IMR-90 (cell line): ENCODE data around the gene ITGB2. TPM values are rescaled to one million over a fixed set of nuclear protein-coding genes. Genes with fewer than 3 reads are reported as not detected.

ENCODE experiments used
- ATAC-seq: fragments of 200-7000 bp; cut with Tn5 transposase; 2 replicates; pipeline ENCODE4 v1.9.1; 2020; ENCODE audit warnings: low read depth, mild to moderate bottlenecking, moderate library complexity
- BruUV-seq: library from RNA; stranded (reverse); fragments of 400-500 nt; replicated peaks from 2 replicates; lab custom pipeline; 2021; lab: Mats Ljungman, UMichigan
- CTCF ChIA-PET: fragments of 300-600 bp; formaldehyde crosslinking; extraction: SDS; loops from one replicate; lab custom pipeline; 2021; ENCODE audit warnings: antibody characterized with exemption; lab: Yijun Ruan, JAX
- POLR2A ChIA-PET: fragments of 300-600 bp; sonication (Branson Sonifier 250); formaldehyde crosslinking; loops from one replicate; lab custom pipeline; 2022; ENCODE audit warnings: antibody characterized with exemption; ENCODE audit not compliant: unreplicated experiment; lab: Charles Lee
- DNase-seq: peaks from one replicate; pipeline ENCODE4 v3.0.0; 2013
- H2AFZ ChIP-seq: replicated peaks from 2 replicates; pipeline ENCODE3; 2013; ENCODE audit warnings: low read length, mild to moderate bottlenecking; ENCODE audit not compliant: poor library complexity
- H2AK5ac ChIP-seq: 2 replicates; pipeline ENCODE4 v1.6.1; 2013; ENCODE audit warnings: low read depth, low read length, inconsistent platforms
- H2AK9ac ChIP-seq: replicated peaks from 2 replicates; pipeline ENCODE3; 2013; ENCODE audit warnings: mild to moderate bottlenecking, low read depth, low read length, moderate library complexity; ENCODE audit not compliant: poor library complexity
- H2BK120ac ChIP-seq: 2 replicates; pipeline ENCODE4 v1.6.1; 2013; ENCODE audit warnings: low read depth, low read length, inconsistent platforms
- H2BK15ac ChIP-seq: 3 replicates; pipeline ENCODE4 v1.6.1; 2013; ENCODE audit warnings: low read depth, low read length, inconsistent platforms
- H2BK20ac ChIP-seq: 2 replicates; pipeline ENCODE4 v1.6.1; 2013; ENCODE audit warnings: low read depth, mild to moderate bottlenecking, inconsistent platforms, low read length, moderate library complexity
- H2BK5ac ChIP-seq: 2 replicates; pipeline ENCODE4 v1.6.1; 2013; ENCODE audit warnings: mild to moderate bottlenecking, low read depth, low read length, inconsistent platforms; ENCODE audit not compliant: poor library complexity, severe bottlenecking
- H3K14ac ChIP-seq: replicated peaks from 2 replicates; pipeline ENCODE4 v1.6.1; 2013; ENCODE audit warnings: low read depth, low read length, inconsistent platforms
- H3K18ac ChIP-seq: 2 replicates; pipeline ENCODE4 v1.6.1; 2013; ENCODE audit warnings: low read depth, low read length, control low read depth
- H3K23ac ChIP-seq: 2 replicates; pipeline ENCODE4 v1.6.1; 2013; ENCODE audit warnings: low read depth, low read length, inconsistent platforms
- H3K27ac ChIP-seq: 2 replicates; pipeline ENCODE4 v1.5.1; 2013; ENCODE audit warnings: mild to moderate bottlenecking, control low read depth, low read length; ENCODE audit not compliant: insufficient read depth
- H3K27me3 ChIP-seq: 2 replicates; pipeline ENCODE4 v1.6.1; 2013; ENCODE audit warnings: low read length; ENCODE audit not compliant: control insufficient read depth, insufficient read depth
- H3K36me3 ChIP-seq: 2 replicates; pipeline ENCODE4 v1.6.1; 2013; ENCODE audit warnings: low read length, mixed read lengths; ENCODE audit not compliant: control insufficient read depth, insufficient read depth
- H3K4ac ChIP-seq: 2 replicates; pipeline ENCODE4 v1.6.1; 2013; ENCODE audit warnings: low read depth, low read length, inconsistent platforms
- H3K4me1 ChIP-seq: 2 replicates; pipeline ENCODE4 v1.6.1; 2013; ENCODE audit warnings: low read length, mixed read lengths; ENCODE audit not compliant: control insufficient read depth, insufficient read depth
- H3K4me2 ChIP-seq: 2 replicates; pipeline ENCODE4 v1.6.1; 2013; ENCODE audit warnings: low read depth, mild to moderate bottlenecking, control low read depth, low read length, moderate library complexity
- H3K4me3 ChIP-seq: 2 replicates; pipeline ENCODE4 v1.5.1; 2013; ENCODE audit warnings: low read depth, mild to moderate bottlenecking, control low read depth, low read length, moderate library complexity; ENCODE audit not compliant: insufficient read depth
- H3K56ac ChIP-seq: 2 replicates; pipeline ENCODE4 v1.6.1; 2013; ENCODE audit warnings: low read length, inconsistent platforms; ENCODE audit not compliant: insufficient read depth; ENCODE audit errors: extremely low read depth
- H3K79me1 ChIP-seq, 2 experiments: 2 replicates each; pipeline ENCODE4 v1.6.1; 2013; ENCODE audit warnings: low read length in 2 of 2, inconsistent platforms in 1 of 2, low read depth in 1 of 2
- H3K9ac ChIP-seq: 2 replicates; pipeline ENCODE4 v1.6.1; 2013; ENCODE audit warnings: low read depth, low read length, control low read depth
- H3K9me1 ChIP-seq: 2 replicates; pipeline ENCODE4 v1.6.1; 2013; ENCODE audit warnings: low read length, inconsistent platforms; ENCODE audit not compliant: insufficient read depth
- H3K9me3 ChIP-seq: 2 replicates; pipeline ENCODE4 v1.6.1; 2013; ENCODE audit warnings: low read length; ENCODE audit not compliant: control insufficient read depth, insufficient read depth
- H4K20me1 ChIP-seq: 2 replicates; pipeline ENCODE4 v1.6.1; 2013; ENCODE audit warnings: low read length, inconsistent platforms; ENCODE audit not compliant: insufficient read depth
- H4K5ac ChIP-seq: 2 replicates; pipeline ENCODE4 v1.6.1; 2013; ENCODE audit warnings: mild to moderate bottlenecking, low read depth, low read length, control low read depth
- H4K8ac ChIP-seq, 2 experiments: 2 replicates each; pipeline ENCODE4 v1.6.1; 2013; ENCODE audit warnings: low read depth in 2 of 2, low read length in 2 of 2, control low read depth in 1 of 2, inconsistent platforms in 1 of 2
- H4K91ac ChIP-seq: 2 replicates; pipeline ENCODE4 v1.6.1; 2013; ENCODE audit warnings: low read depth, low read length, inconsistent platforms; ENCODE audit not compliant: insufficient read depth
- BHLHE40 ChIP-seq: fragments of 150-350 bp; IDR thresholded peaks from 2 replicates; pipeline ENCODE4 v1.6.1; 2016; ENCODE audit warnings: mild to moderate bottlenecking, low read depth, low read length
- CEBPB ChIP-seq: IDR thresholded peaks from 2 replicates; pipeline ENCODE4 v1.6.1; 2012; ENCODE audit warnings: low read depth, low read length, improper control_type of control experiment
- CHD1 ChIP-seq: IDR thresholded peaks from 2 replicates; pipeline ENCODE4 v1.6.1; 2012; ENCODE audit warnings: low read depth, low read length, improper control_type of control experiment
- CTCF ChIP-seq: conservative IDR thresholded peaks from 2 replicates; pipeline ENCODE4 v1.5.1; 2012; ENCODE audit warnings: mild to moderate bottlenecking, low read depth, low read length, improper control_type of control experiment
- ELK1 ChIP-seq: fragments of 150-350 bp; IDR thresholded peaks from 2 replicates; pipeline ENCODE4 v1.6.1; 2016; ENCODE audit warnings: low read depth, mild to moderate bottlenecking, low read length, moderate library complexity, borderline replicate concordance
- FOS ChIP-seq: fragments of 150-350 bp; IDR thresholded peaks from 2 replicates; pipeline ENCODE4 v1.6.1; 2016; ENCODE audit warnings: low read depth, low read length
- MAFK ChIP-seq: IDR thresholded peaks from 2 replicates; pipeline ENCODE4 v1.6.1; 2012; ENCODE audit warnings: low read depth, low read length, improper control_type of control experiment
- MXI1 ChIP-seq: IDR thresholded peaks from 2 replicates; pipeline ENCODE4 v1.6.1; 2012; ENCODE audit warnings: low read depth, mild to moderate bottlenecking, low read length, moderate library complexity, borderline replicate concordance
- NFE2L2 ChIP-seq: fragments of 150-350 bp; IDR thresholded peaks from 2 replicates; pipeline ENCODE4 v1.6.1; 2016; ENCODE audit warnings: low read depth, mild to moderate bottlenecking, low read length
- POLR2A ChIP-seq: IDR thresholded peaks from 2 replicates; pipeline ENCODE4 v1.6.1; 2012; ENCODE audit warnings: mild to moderate bottlenecking, low read depth, low read length
- RAD21 ChIP-seq: IDR thresholded peaks from 2 replicates; pipeline ENCODE4 v1.6.1; 2012; ENCODE audit warnings: low read length, improper control_type of control experiment
- RCOR1 ChIP-seq: IDR thresholded peaks from 2 replicates; pipeline ENCODE4 v1.6.1; 2012; ENCODE audit warnings: mild to moderate bottlenecking, low read length, improper control_type of control experiment; ENCODE audit not compliant: insufficient replicate concordance
- RFX5 ChIP-seq: IDR thresholded peaks from 2 replicates; pipeline ENCODE4 v1.8.0; 2012; ENCODE audit warnings: low read depth, mild to moderate bottlenecking, low read length, moderate library complexity
- SMC3 ChIP-seq: fragments of 150-350 bp; IDR thresholded peaks from 2 replicates; pipeline ENCODE4 v1.6.1; 2016; ENCODE audit warnings: low read depth, mild to moderate bottlenecking, antibody characterized with exemption, low read length, moderate library complexity
- USF2 ChIP-seq: fragments of 150-350 bp; IDR thresholded peaks from 2 replicates; pipeline ENCODE4 v1.6.1; 2017; ENCODE audit warnings: mild to moderate bottlenecking, antibody characterized with exemption, low read length, low read depth
- WGBS, 2 experiments: methylation state at CpG; one replicate each; pipeline versions ENCODE4 v1.1.5 to v1.1.7; 2013; ENCODE audit warnings: missing lambda C conversion rate in 2 of 2; ENCODE audit not compliant: insufficient read length in 1 of 2; ENCODE audit errors: extremely low coverage in 2 of 2; 5-methylcytosine and 5-hydroxymethylcytosine counted together
- dilution Hi-C: fragments of 300-500 bp; cut with HindIII; formaldehyde crosslinking; loops from one replicate; pipeline ENCODE4 v1.14.3; 2018; ENCODE audit warnings: low sequenced_read_pairs; ENCODE audit not compliant: unreplicated experiment
- in situ Hi-C: fragments of 300-500 bp; cut with MboI; formaldehyde crosslinking; loops from 3 replicates; pipeline ENCODE4 v1.14.3; 2019; ENCODE audit warnings: low sequenced_read_pairs, inconsistent platforms, mixed read lengths
- intact Hi-C: fragments of 100-400 bp; cut with micrococcal nuclease; formaldehyde crosslinking; loops from 2 replicates; pipeline ENCODE4 v1.10.0; 2022
- polyA plus RNA-seq, 3 experiments: library from polyadenylated mRNA; depleted of rRNA; stranded (reverse); fragments of >200 nt; gene quantifications; 2 replicates each; pipeline ENCODE4 v1.2.3, GENCODE V29; 2012; ENCODE audit warnings: low replicate concordance in 1 of 3
- total RNA-seq: library from RNA; depleted of rRNA; stranded (reverse); fragments of >200 nt; gene quantifications from 2 replicates; pipeline ENCODE4 v1.2.3, GENCODE V29; 2012

The ITGB2 gene
- total and polyA plus RNA-seq, 2 of the 4 experiments (the other 2 are of a cell fraction): 0.14 TPM; not detected in 1

GRCh38 chr21:44903050-44903685 lies 17.5 kb downstream of the ITGB2 start:
- intact Hi-C loops (no loop called here), in situ Hi-C loops (no loop called here), dilution Hi-C loops (no loop called here)
- no peak overlapping the region for H3K23ac ChIP-seq
- H3K9ac ChIP-seq: no peak overlapping the region
- no peak overlapping the region for H4K91ac ChIP-seq
- no peak for DNase-seq
- no peak overlapping the region for H3K56ac ChIP-seq
- H2BK120ac ChIP-seq: no peak overlapping the region
- TF ChIP-seq USF2 (no peak), SMC3 (no peak), CHD1 (no peak), FOS (no peak), BHLHE40 (no peak), RAD21 (no peak), CTCF (no peak), RFX5 (no peak), MXI1 (no peak), RCOR1 (no peak), ELK1 (no peak), POLR2A (no peak), CEBPB (no peak), NFE2L2 (no peak), MAFK (no peak)
- no peak overlapping the region for H3K18ac ChIP-seq
- no peak overlapping the region for H3K4me3 ChIP-seq
- no peak overlapping the region for H2BK5ac ChIP-seq
- no peaks in the 10 kb centered on the region for H4K20me1 ChIP-seq
- no peak overlapping the region for H3K4ac ChIP-seq
- no peak overlapping the region for H4K8ac ChIP-seq
- ChIA-PET POLR2A (no interaction called here), CTCF (no interaction called here)
- peaks cover 15% of the 10 kb centered on the region; the same call in 1 of the 2 replicates for H3K9me1 ChIP-seq
- H2AK5ac ChIP-seq: no peak overlapping the region
- 81% methylated on average over 3 of the region's 18 CpGs; no CpG with 5 or more reads in 1 of the 2 experiments for WGBS, 2 experiments
- H2AFZ ChIP-seq: no peak overlapping the region
- no peak overlapping the region for H3K27ac ChIP-seq
- no peak overlapping the region for H2AK9ac ChIP-seq
- BruUV-seq: no TSS peak
- H2BK20ac ChIP-seq: no peak overlapping the region
- peaks cover 79% of the 10 kb centered on the region for H3K27me3 ChIP-seq
- no peaks in the 10 kb centered on the region for H3K9me3 ChIP-seq
- no peak for ATAC-seq
- H3K14ac ChIP-seq: no peak overlapping the region
- H3K4me2 ChIP-seq: no peak overlapping the region
- no peak overlapping the region for H2BK15ac ChIP-seq
- no peaks in the 10 kb centered on the region for H3K36me3 ChIP-seq
- peaks cover 6% of the 10 kb centered on the region; the same call in 1 of the 2 replicates for H3K4me1 ChIP-seq
- no peaks in the 10 kb centered on the region for H3K79me1 ChIP-seq
- H4K5ac ChIP-seq: no peak overlapping the region
